Stimulated activated naive CD8-positive, alpha-beta T cell treated with anti-CD3 and anti-CD28 coated beads, Interleukin-15, Interleukin-2, amounts not matched to agents 100 ng/mL and 50 ng/mL, for 24 hours (primary cell): ENCODE data around the gene DPF3.

ENCODE experiments used
- H3K27ac Mint-ChIP-seq: one replicate; pipeline ENCODE4 v1.8.0; 2021; ENCODE audit warnings: mild to moderate bottlenecking, mixed read lengths
- H3K27me3 Mint-ChIP-seq: one replicate; pipeline ENCODE4 v1.8.0; 2021; ENCODE audit warnings: mixed read lengths
- H3K36me3 Mint-ChIP-seq: one replicate; pipeline ENCODE4 v1.8.0; 2021; ENCODE audit warnings: low read depth, mixed read lengths
- H3K4me1 Mint-ChIP-seq: one replicate; pipeline ENCODE4 v1.8.0; 2021; ENCODE audit warnings: low read depth, mixed read lengths
- H3K4me3 Mint-ChIP-seq: one replicate; pipeline ENCODE4 v1.8.0; 2021; ENCODE audit warnings: mild to moderate bottlenecking, mixed read lengths
- H3K9me3 Mint-ChIP-seq: one replicate; pipeline ENCODE4 v1.8.0; 2021; ENCODE audit warnings: mixed read lengths

DPF3 gene

DNA sequence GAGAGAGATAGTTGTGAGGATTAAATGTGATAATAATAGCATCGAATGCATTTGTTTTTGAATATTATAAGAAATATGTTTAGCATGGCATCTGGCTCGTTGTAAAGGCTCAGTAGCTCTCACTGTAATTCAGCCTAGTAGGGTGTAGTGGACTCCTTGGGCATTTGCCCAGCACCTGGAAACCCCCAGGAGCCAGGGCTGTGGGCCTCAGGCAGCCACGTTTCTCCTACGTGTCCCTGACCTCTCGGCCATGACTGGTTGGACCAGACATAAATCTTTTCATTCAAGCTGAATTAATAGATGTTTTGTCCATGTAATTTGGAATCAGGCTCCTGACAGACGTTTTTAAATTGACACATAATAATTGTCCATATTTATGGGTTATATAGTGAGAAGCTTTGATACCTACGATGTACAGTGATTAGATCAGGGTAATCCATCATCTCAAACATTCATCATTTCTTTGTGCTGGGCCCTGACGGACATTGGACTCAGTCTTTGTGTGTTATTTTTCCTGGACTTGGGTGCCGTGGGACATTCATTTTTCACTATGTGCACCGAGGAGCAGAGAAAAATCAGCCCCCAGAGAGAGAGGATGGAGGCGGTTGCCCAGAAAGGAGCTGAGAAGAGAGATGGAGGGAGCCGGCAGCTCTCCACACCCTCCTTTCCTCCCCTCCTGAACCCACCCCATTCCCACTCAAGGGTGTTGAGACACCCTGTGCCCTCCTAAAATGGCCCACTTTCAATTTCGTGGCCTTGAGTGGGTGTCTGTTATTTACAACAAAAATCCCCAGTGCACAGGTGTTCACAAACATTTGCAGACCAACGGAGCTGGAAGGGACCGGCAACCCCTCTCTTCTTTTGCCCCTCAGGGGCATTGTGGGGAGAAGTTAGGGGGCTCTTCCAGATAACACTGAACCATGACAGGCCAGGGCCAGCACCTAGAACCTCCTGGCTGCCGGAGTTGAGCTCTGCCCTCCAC is 296.4 kb downstream of the DPF3 start:
- Mint-ChIP-seq H3K9me3 (no peaks in the 10 kb centered on the region), H3K4me1 (peaks cover 46% of the 10 kb centered on the region), H3K27ac (no peak overlapping the region), H3K4me3 (no peak overlapping the region), H3K36me3 (no peaks in the 10 kb centered on the region), H3K27me3 (peaks cover 33% of the 10 kb centered on the region)

DNA sequence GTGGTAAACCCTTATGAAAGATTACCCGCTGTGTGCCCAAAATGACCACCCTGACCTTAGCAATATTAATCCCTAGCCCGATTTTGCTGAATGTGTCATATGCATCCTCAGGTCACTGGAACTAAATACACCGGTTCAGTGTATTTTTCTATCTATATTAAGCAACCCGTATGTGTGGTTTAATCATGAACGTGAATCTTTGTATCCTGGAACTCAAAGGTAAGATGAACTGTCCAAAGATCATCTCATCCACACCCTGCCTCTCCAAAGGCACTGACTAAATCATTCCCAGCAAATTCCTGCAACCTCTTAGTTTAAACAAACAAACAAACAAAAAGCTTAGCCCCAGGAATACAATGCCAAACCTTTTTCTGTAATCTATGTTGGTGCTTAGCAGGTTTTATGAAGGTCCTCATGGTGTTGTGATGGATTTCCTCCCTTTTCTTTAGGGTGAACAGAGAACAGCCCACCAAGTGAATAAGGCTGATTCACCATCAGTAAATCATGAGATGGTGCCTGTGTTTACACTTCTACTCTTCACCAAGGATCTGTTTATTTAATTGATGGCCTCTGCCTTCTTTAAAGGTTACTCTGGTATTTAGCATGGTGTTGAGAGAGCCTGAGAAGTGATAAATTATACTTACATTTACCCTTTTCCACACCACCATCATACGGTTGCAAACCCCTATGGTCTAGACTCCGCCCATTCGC is 298.6 kb downstream of the DPF3 start:
- H3K4me3 Mint-ChIP-seq: no peak overlapping the region
- no peak overlapping the region for H3K27ac Mint-ChIP-seq
- no peaks in the 10 kb centered on the region for H3K9me3 Mint-ChIP-seq
- H3K27me3 Mint-ChIP-seq: peaks cover 44% of the 10 kb centered on the region
- H3K36me3 Mint-ChIP-seq: no peaks in the 10 kb centered on the region
- peaks cover 66% of the 10 kb centered on the region for H3K4me1 Mint-ChIP-seq

DNA sequence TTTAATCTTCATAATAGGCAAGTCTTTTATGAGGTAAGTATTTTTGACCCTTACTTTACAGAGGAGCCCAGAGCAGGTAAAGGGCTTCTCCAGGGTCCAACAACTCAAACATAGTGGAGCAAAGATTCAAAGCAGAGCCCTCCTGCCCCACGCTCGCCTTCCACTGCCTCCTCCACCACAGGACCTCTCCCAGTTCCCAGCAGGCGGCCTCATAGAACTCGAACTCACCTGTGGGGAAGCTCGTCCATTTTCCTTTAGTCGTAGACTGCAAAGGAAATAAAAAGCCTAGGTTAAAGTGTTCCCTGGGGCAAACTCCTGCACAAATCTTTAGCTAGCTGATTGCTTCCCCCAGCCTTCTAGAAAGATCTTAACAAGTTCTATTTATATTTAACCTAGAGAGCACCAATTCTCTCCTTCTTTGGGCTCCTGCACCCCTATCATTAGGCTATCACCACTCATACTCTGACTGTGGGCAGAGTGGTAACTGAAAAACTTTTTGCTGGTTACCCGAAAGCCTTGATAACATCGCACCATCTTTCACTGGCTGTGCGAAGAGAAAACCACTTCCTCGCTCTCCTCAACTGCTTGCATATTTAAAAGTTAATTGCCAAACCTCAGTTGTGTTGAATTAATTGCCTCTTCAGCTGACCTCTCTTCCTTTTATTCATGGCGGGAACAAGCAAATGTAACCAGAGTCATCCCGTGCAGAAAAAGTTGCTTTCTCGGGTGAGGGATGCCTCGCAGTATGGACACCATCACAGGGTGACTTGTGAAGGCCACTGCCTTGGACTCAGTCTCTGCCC is 299.6 kb downstream of the DPF3 start:
- peaks cover 74% of the 10 kb centered on the region for H3K4me1 Mint-ChIP-seq
- H3K36me3 Mint-ChIP-seq: no peaks in the 10 kb centered on the region
- H3K27me3 Mint-ChIP-seq: peaks cover 44% of the 10 kb centered on the region
- H3K27ac Mint-ChIP-seq: peak overlapping the region; percentile 32
- H3K4me3 Mint-ChIP-seq: peak overlapping the region; percentile 21
- H3K9me3 Mint-ChIP-seq: peaks cover 5% of the 10 kb centered on the region

DNA sequence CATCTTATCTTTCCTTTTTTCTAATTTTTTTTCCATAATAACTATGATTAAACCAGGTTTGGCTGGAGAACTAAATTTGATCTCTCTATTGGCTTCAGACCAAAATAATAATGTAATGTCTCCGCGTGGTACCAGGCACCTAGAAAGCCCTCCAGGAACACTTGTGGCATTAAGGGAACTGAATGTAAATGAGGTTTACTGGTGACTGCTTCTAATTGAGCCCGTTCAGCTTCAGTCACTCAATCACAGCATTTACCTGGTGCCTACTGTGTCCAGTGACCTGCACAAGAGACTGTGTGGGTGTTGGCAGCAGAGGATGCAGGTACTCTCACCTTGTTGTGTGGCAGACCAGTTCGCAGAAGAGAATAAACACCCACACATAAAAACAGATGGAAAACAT is 302.5 kb downstream of the DPF3 start:
- no peak overlapping the region for H3K4me3 Mint-ChIP-seq
- H3K27me3 Mint-ChIP-seq: peaks cover 42% of the 10 kb centered on the region
- peaks cover 64% of the 10 kb centered on the region for H3K4me1 Mint-ChIP-seq
- H3K36me3 Mint-ChIP-seq: no peaks in the 10 kb centered on the region
- peaks cover 5% of the 10 kb centered on the region for H3K9me3 Mint-ChIP-seq
- H3K27ac Mint-ChIP-seq: no peak overlapping the region

DNA sequence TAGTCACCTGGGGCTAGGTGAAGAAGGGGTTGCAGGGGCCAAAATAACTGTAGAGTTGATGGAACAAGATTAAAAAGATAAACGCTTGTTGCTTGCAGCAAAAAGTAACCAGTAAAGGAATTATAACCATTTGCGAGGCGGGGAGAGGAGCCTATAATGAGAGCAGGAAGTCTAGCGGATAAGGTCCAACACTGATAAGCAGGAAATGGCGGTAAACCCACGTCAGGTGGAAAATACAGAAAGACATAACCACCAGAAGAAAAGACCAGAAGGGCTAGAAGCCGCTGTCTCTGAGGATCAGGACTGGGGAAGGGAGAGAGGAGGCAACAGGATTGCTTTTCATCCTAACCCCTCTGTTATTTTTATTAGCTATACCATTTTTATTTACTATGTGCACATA is 303.3 kb downstream of the DPF3 start:
- Mint-ChIP-seq H3K4me1 (peaks cover 56% of the 10 kb centered on the region), H3K27me3 (peaks cover 33% of the 10 kb centered on the region), H3K4me3 (peak overlapping the region; percentile 8), H3K27ac (no peak overlapping the region), H3K36me3 (no peaks in the 10 kb centered on the region), H3K9me3 (peaks cover 5% of the 10 kb centered on the region)

DNA sequence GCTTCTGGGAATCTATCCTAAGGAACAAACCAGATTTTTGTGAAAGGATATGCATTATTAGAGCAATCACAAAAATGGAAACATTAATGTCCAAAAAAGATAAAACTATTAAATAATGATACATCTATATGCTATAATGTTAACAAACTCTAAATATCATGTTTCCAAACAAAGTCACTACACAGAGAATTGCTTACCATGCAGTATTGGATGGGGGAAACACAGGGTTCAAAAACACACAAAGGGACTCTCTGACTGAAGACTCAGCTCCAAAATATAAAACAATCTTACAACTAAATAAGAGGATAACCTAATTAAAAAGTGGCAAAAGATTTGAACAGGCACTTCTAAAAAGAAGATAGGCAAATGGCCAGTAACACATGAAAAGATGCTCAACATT is 304.2 kb downstream of the DPF3 start:
- H3K27me3 Mint-ChIP-seq: peaks cover 25% of the 10 kb centered on the region
- H3K4me1 Mint-ChIP-seq: peaks cover 47% of the 10 kb centered on the region
- no peak overlapping the region for H3K4me3 Mint-ChIP-seq
- no peaks in the 10 kb centered on the region for H3K36me3 Mint-ChIP-seq
- peaks cover 5% of the 10 kb centered on the region for H3K9me3 Mint-ChIP-seq
- H3K27ac Mint-ChIP-seq: no peak overlapping the region

DNA sequence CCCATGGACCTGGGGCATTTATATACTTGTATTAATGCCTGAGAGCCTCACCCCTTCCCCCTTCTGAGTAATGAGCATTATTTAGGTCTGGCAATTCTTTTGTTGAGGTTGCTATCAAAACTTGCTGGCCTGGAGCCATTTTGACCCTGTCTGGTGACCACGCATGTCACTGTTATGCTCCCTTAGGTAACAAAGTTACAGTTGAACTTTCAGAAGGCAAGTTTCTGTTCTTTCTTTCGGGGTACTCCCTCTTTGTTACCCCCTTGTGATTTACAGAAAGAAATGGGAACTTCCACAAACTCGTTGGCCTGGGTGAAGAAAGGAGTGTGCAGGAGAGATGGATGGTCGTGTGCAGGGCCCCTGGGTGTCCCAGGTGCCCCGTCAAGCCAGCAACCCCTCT is 305.4 kb downstream of the DPF3 start:
- H3K4me3 Mint-ChIP-seq: no peak overlapping the region
- no peaks in the 10 kb centered on the region for H3K36me3 Mint-ChIP-seq
- H3K27me3 Mint-ChIP-seq: peaks cover 21% of the 10 kb centered on the region
- H3K9me3 Mint-ChIP-seq: peaks cover 5% of the 10 kb centered on the region
- H3K4me1 Mint-ChIP-seq: peaks cover 35% of the 10 kb centered on the region
- no peak overlapping the region for H3K27ac Mint-ChIP-seq

DNA sequence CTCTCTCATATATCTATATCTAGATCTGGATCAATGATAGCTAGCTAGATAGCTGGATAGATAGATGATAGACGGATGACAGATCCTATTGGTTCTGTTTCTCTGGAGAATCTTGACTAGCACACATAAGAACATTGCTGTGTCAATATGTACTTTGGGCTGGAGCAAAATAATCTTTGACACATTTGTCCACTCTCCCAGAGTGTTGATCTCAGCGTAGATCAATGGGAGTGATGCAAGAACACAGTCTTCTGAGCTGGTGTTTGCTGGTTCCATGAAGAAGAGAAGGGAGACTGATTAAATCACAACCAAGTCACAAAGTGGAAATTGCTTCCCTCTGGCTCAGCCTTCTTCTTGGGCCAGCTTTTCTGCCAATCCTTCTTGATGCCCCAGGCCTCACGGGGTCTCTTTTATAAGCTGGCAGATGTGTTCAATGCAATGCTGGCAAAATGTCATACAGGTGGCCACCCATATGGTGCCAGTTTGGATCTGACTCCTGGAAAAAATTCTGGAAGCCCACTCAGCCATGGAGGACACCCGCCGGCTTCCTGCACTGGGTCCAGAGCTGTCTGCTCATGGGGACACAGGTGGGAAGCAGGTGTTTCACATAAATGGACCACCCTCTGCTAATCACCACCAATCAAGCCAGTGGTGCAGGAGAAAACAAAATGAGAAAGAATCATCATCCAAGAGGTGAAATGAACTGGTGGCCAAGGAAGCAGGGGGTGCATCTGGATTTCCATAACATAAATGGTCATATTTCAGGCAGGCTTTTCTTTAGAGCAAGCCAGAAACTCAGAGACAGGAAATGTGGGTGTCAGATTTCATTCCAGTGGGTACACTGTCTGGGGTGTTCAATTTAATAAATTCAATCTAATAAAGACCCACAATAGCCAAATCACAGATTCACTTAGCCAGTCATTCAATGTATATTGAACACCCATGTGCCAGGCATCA is 310.3 kb downstream of the DPF3 start:
- Mint-ChIP-seq H3K27ac (no peak overlapping the region), H3K4me1 (peaks cover 5% of the 10 kb centered on the region), H3K36me3 (no peaks in the 10 kb centered on the region), H3K9me3 (no peaks in the 10 kb centered on the region), H3K27me3 (peaks cover 4% of the 10 kb centered on the region), H3K4me3 (no peak overlapping the region)

DNA sequence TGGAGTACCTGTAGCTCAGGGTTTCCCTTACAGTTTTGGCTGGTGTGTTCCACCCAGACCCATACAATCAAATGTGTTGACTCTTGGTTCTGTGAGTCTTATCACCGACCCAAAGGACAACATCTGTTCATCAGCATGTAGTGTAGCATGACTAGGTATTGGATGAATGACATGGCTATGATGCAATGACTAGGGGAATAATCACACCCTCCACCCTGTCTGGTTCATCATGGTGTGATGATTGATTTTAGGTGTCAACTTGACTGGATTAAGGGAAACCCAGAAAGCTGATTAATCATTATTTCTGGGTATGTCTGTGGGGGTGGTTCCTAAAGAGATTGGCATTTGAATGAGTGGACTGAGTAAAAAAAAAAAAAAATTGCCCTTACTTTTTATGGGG is 311.3 kb downstream of the DPF3 start:
- H3K4me3 Mint-ChIP-seq: no peak overlapping the region
- H3K27me3 Mint-ChIP-seq: peaks cover 13% of the 10 kb centered on the region
- no peaks in the 10 kb centered on the region for H3K9me3 Mint-ChIP-seq
- peak overlapping the region; percentile 6 for H3K27ac Mint-ChIP-seq
- peaks cover 5% of the 10 kb centered on the region for H3K4me1 Mint-ChIP-seq
- H3K36me3 Mint-ChIP-seq: no peaks in the 10 kb centered on the region

DNA sequence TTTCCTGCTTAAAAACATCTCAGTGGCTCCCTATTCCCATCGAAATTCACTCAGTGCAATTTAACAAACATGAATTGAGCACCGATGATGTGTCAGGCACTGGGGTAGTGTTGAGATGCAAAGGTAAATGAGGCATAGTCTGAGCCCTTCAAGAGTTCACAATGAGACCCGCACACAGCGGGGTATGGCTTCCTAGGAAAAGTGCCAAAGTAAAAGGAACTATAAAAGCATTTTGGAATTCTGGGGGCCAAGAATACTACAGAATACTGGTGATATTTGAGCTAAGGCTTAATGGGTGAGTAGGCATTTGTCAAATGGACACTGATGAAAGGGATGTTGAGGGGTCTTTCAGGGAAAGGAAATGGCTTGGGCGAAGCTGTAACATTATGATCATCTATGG is 315.4 kb downstream of the DPF3 start:
- Mint-ChIP-seq H3K9me3 (no peaks in the 10 kb centered on the region), H3K27ac (no peak overlapping the region), H3K4me1 (peaks cover 14% of the 10 kb centered on the region), H3K4me3 (no peak overlapping the region), H3K27me3 (peaks cover 20% of the 10 kb centered on the region), H3K36me3 (no peaks in the 10 kb centered on the region)

DNA sequence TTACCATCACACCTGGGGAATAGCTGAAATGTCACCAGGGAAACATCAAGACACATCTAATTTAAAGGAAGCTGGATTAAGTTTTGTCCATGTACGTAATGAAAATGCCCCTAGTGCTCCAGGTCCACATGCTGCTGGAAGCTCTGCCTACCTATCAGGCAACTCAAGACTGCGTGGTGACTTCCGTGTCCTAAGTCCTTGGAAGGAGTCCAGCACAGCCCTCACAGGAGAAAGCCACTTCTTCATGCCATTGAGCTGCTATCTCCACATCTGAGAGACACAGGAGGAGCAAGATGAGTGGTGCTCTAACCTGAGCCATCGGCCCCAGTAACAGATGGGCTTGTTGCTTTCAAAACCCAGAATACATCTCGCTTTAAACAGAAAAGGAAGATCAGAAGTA is 316.4 kb downstream of the DPF3 start:
- Mint-ChIP-seq H3K36me3 (no peaks in the 10 kb centered on the region), H3K27me3 (peaks cover 20% of the 10 kb centered on the region), H3K9me3 (no peaks in the 10 kb centered on the region), H3K4me1 (peaks cover 8% of the 10 kb centered on the region), H3K27ac (no peak overlapping the region), H3K4me3 (no peak overlapping the region)

DNA sequence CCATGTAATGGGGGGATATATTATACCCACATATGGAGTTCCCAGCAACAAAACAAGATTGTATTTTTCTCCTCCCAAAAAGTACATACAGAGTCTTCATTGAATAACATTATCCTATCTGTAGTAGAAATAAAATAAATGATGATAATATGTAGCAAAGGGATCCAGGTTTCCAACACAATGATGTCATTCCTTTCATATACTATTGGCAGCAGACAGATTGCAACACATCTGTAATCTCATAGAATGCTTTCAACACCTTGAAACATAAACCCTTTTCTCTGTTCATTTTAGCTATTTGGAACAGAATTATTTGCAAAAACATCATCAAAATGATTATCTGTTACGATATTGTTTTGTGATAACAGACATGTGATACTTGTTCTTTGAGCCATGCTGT is 317.6 kb downstream of the DPF3 start:
- H3K36me3 Mint-ChIP-seq: no peaks in the 10 kb centered on the region
- peaks cover 8% of the 10 kb centered on the region for H3K4me1 Mint-ChIP-seq
- peaks cover 20% of the 10 kb centered on the region for H3K27me3 Mint-ChIP-seq
- H3K27ac Mint-ChIP-seq: no peak overlapping the region
- no peak overlapping the region for H3K4me3 Mint-ChIP-seq
- H3K9me3 Mint-ChIP-seq: peaks cover 2% of the 10 kb centered on the region

DNA sequence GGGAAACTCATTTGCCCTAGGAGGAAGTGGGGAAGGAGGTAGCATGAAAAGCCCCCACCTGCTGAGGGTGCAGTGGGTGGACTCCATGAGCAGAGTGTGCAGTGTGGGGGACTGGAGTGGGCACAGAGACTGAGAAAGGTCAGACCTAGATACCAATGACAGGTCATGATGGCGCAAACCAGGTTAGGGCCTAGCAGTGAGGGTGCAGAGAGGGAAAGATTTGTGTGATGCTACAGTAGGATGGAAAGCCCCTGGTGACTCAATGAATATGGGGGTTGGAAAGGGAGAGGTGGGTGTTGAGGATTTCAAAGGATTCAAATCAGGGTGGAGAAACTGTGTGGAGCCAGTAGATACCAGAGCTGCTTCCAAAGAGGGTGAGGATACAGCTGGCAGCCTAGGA is 319.2 kb downstream of the DPF3 start:
- Mint-ChIP-seq H3K36me3 (no peaks in the 10 kb centered on the region), H3K9me3 (peaks cover 4% of the 10 kb centered on the region), H3K27ac (peak overlapping the region; percentile 50), H3K4me3 (no peak overlapping the region), H3K4me1 (peaks cover 8% of the 10 kb centered on the region), H3K27me3 (peaks cover 20% of the 10 kb centered on the region)
